Measurements from ENCODE around the gene SMC1B.

DNA sequence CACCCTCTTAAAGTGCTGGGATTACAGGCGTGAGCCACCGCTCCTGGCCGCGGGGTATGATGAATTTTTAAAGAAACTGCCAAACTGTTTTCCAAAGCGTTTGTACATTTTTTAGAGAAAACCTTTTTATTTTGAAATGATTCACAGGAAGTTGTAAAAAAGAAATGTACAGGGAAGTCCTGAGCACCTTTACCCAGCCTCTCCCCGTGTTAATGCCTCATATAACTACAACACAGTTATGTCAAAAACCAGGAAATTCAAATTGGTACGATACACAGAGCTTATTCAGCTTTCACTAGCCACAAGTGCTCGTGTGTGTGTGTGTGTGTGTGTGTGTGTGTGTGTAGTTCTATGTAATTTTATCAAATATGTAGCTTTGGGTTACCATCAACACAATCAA is 110.6 kb downstream of the SMC1B start:
- TF ChIP-seq CTCF (conservative IDR thresholded peaks at IDR 0.05) (no peak), EZH2 (IDR thresholded peaks at IDR 0.05; ENCODE audit: low read depth) (no peak)
